Right hindlimb (tissue), 1 donor: ENCODE results near the gene UCP3.
"Not testable (repeated sequence)": the region's sequence is repeated elsewhere in the genome, so short reads cannot be mapped to it uniquely, and the experiment has no call there.

Source experiments
- DNase-seq: peaks from one replicate; pipeline ENCODE4 v3.0.0-alpha.2; 2018

UCP3 gene

DNA sequence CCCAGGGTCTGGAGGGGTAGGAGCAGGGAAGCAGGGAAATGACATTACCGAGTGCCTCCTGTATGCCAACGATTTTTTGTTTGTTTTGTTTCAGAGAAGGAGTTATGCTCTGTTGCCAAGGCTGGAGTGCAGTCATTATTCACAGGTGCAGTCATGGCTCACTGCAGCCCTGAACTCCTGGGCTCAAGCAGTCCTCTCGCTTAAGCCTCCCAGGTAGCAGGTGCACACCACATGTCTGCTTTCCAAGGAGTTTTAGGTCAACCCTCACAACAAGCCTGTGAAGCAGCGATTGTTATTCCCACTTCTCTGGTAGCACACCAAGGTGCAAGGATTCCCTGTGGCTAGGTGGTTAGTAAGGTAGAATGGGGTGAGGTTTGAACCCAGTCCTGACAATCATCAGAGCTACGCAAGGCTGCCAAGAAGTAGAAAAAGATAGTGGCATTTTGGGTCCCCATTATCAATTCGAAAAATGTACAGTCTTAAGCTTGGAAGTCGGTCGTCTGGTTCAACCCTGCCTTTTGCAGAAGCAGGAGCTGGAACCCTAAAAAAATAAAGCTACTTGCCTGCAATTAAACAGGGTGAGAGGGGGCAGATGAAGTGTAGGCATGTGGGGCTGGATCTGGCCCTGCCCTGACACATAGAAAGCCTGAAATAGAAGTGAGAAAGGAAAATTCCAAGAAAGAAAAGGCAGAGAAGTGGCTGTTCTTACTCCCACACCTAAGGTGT lies 9.1 kb downstream of the UCP3 start:
- DNase-seq = no peak

DNA sequence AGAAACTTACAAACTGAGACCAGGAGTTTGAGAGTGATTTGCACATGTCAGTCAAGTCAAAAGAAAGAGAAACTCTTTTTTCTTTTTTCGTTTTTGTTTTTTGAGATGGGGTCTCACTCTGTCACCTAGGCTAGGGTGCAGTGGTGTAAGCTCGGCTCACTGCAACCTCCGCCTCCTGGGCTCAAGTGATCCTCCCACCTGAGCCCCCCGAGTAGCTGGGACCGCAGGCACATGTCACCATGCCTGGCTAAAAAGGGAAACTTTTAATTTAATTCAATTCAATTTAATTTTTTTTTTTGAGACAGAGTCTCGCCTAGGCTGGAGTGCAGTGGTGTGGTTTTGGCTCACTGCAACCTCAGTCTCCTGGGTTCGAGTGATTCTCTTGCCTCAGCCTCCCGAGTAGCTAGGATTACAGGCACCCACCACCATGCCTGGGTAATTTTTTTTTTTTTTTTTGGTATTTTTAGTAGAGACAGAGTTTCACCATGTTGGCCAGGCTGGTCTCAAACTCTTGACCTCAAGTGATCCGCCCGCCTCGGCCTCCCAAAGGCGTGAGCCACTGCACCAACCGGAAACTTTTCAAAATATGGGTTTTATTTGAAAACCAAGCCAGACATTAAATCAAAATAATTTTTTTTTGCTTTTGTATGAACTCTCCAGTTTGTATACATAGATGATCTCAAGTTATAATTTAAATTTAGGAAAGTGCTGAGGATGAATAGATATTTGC lies 9.9 kb downstream of the UCP3 start:
- no peak for DNase-seq

DNA sequence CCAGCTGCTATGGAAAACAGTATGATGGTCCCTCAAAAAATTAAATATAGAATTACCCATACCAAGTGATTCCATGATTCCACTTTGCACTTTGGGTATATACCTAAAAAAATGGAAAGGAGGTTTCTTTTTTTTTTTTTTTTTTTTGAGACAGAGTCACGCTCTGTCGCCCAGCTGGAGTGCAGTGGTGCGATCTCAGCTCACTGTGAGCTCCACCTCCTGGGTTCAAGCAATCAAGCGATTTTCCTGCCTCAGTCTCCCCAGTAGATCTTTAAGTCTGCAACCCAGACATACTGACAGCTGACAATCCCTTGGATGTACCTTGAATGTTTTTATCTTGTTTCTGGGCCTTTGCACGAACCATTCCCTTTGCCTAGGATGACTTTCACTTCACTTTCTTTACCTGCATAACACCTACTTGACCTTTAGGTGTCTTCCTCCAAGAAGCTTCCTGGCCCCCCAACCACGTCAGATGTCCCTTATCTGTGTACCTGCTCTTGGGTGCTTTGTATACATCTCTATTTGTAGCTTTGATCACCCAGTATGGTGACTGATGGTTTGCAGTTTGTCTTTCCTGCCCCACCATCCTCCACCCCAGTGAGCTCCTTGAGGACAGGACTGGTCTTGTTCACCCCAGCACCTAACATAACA lies 11.6 kb downstream of the UCP3 start:
- no peak for DNase-seq

DNA sequence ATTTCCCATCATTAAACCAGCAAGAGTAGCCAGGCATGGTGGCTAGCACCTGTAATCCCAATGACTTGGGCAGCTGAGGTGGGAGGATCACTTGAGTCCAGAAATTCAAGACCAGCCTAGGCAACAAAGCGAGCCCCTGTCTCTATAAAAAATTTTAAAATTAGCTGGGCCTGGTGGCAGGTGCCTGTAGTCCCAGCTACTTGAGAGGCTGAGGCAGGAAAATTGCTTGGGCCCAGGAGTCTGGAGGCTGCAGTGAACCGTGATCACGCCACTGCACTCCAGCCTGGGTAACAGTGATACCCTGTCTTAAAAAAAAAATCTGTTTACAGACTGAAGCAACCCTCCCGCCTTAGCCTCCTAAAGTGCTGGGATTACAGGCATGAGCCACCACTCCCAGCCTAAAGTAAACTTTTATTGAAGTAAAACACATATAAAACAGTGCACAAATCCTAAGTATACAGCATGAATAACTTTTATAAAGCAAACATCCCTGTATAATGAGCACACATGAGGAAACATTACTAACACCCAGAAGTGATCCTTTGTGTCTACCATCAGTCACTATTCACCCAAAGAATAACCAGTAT lies 12.6 kb downstream of the UCP3 start:
- no peak for DNase-seq

DNA sequence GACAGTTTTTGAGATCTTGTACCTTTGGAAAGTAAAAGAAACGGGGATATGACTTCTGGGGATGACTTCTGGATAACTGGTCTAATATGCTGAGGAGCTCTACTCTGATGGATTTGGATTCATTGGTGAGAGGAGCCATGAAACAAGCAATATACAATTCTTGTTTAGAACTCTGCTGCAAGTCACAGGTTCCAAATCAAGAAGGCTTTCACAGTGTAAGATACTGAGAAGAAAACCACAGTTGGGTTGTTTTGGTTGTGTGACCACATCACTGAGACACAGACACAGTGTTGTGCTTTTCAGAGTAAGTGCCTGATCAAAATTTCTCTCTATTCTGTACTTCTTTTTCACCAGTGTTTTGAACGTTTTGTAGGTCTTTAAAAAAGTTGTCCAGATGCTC lies 13.2 kb downstream of the UCP3 start:
- DNase-seq = no peak

DNA sequence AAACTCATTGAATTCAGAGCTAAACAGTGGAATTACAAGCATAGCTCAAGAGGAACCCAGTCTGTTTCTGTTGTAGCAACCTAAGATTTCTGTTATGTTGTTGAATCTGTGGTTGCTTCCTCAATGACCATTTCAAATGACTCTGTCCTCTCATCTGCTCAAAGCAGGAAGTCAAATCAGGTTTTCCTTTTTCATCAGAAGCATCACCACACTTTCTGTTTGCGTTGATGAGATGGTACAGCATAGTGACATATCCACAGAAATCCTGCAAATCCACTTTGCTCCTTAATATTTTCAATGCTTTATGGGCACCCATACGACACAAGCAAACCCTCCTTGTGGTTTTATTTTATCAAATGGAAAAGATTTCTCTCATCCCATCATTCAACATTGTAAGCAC lies 13.6 kb downstream of the UCP3 start:
- no peak for DNase-seq

DNA sequence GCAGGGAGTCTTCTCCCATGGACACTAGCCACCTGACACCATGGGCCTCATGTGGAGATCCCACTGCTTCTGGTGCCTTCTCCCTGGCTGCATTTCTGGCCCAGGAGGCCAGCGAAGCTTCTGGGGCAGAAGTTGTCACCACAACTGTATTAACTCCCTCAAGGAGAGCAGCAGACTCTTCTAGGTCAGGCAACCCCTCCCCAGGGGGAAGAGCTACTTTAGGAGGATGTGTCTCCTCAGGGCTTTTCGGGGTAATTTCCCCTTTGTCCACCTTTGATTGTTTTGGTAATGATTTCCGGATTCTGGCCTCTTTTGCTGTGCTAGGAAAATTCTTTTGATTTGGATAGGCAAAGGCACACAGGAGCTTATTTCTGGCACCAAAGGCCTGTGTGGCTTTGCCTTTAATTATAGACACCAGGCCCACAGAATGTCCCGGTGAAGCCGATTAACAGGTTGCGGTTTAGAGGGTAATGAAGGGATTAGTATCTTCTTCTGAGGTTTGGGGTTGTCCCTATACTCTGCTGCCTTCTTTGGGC lies 17.3 kb downstream of the UCP3 start:
- DNase-seq = no peak

DNA sequence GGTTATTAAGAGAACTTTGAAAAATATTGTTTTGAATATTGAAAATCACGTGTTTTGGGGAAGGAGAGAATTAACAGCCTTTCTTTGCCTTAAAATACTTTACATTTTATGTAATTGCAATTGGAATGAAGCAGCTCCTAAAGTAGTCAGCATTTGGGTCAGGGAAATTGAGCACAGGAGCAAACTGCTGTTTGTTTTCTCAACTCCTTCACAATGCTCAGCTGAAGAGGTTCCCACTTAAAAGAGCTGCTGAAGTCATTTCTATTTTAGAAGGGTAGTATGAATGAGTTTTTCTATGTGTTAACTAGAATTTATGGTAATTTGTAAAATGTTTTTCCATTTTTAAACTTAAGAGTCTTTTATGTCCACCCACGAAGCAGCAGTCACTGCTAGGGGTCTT lies 18.2 kb downstream of the UCP3 start:
- DNase-seq = no peak

DNA sequence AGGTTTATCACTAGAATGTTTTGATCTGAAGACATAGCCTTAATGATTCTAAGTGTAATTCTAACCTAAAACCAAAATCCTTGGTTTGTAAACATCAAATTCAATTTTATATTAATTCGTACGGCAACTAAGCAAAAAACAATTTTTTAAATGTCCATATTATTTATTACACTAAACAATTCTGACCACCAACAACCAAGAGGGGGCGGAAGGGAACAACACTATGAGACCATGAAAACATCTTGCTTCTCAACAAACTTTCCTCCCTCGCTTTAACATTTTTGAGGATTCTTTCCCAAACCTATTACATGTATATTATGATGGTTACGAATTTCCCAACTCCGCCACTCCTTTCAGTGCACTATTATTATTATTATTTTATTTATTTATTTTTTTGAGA lies 19.7 kb downstream of the UCP3 start:
- DNase-seq = no peak

DNA sequence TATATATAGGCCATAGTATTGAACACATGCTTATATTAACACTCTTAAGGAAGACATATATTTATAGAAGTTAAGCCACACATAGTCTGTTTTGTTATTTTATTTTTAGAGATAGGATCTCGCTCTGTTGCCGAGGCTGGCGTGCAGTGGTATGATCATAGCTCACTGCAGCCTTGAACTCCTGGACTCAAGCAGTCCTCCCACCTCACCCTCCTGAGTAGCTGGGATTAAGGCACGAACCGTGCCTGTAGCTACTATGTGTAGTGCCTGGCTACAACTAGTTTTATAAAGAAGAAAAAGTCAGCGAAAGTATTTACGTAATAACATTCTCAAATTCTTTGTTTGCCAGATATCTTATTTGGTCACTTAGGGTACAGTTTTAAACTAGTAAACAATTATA lies 20.7 kb downstream of the UCP3 start:
- DNase-seq = no peak

DNA sequence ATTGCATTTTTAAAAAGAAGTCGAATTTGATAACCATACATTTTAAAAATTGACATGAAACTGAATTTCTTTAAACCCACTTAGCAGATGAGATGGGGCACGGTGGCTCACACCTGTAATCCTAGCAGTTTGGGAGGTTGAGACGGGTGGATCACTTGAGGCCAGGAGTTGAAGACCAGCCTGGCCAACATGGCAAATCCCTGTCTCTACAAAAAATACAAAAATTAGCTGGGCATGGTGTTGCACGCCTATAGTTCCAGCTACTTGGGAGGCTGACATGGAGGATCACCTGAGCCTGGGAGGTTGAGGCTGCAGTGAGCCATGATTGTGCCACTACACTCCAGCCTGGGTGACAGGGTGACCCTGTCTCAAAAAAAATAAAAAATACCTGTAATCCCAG lies 23.2 kb downstream of the UCP3 start:
- not testable (repeated sequence) for DNase-seq

DNA sequence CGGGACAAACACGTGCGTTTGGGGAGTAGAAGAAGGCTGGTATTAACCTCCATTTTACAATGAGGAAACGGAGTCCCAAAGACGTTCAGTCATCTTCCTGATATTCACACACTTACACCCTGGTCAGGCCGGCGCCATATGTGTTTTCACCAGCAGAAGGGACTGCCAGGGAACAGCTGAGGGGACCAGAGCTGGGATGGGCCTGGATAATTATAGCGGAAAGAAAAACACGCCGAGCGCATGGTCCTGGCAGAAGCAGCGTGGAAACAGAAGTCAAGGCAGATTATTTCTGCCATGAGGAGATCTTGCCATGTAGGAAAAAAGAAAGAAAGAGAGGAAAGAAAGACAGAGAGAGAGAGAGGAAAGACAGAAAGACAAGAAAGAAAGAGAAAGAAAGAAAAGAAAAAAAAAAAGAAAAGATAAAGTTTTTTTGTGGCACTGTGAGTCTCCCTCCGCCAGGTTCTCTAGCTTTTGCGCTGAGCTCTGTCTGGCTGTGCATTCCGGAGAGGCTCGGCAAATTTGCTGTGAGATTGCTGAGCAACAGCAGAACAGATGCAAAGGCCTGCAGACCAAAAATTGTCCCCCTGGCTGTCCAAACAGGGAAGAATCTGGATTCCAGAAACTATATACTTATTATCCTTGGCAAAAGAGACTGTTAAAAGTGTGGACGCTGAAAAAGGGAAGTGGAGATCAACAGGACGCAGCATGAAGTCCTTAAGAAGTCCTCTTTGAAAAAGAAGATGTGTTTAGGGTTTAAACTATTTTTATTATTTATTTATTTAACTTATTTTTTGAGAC lies 24.9 kb downstream of the UCP3 start:
- peak; percentile 60 for DNase-seq

DNA sequence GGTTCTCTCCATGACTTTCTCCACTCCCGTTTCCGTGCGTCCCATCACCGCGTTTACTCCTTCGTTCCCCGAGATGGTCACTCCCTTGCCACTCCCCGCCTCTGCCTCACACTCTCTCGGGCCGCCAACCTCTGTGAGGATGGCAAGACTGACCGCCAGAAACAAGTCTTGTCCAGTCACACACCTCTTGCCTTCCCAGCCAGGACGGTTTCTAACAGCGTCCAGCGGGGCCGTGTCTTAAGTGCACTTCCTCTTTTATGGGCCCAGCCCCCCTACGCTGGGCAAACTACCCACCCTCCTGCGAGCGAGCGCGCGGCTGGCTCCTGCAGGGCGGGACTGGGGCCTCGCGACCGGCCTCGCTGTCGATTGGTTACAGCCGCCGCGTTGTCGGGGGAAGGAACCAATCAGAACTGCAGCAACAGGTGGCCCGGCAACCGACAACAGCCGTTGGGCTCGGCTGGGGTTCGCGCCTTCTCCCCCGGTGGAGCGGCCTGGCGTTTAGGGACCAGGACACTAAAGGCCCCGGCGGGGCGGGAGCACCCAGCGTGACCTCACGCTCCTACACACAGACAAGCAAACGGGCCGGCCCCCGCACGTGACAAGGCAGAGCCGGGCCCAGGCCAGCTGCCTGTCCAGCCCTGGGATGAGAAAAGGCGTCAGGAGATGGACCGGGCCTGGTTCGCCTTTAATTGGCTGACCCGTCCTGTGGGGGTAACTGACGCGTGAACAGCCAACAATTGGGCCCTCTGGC lies 25.7 kb downstream of the UCP3 start:
- peak; percentile 93 for DNase-seq

DNA sequence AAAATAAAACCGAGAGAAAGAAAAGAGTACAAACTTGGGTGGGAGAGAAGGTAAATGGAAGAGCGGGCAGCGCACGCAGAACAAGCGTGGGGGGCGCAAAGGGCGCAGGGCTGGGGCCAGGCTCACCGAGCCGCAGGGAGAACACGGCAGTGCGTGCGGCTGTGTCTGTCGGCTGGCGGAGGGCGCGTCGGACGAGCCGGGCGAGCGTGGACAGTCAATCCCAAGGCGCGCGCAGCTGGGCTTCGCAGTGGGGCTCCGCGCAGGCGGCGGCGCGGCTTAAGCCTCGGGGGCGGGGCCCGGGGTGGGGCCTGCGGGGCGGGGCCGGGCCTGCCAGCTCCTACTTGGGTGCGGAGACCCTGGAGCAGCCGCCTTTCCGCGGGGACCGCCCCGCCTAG lies 26.3 kb downstream of the UCP3 start, which contains the start of gene UCP2:
Gene UCP2 (minus strand): TSS at position 249 of the 395 bp plus-strand sequence. CDS start 4,465 bp downstream, outside the sequence.
- peak; percentile 87 for DNase-seq

DNA sequence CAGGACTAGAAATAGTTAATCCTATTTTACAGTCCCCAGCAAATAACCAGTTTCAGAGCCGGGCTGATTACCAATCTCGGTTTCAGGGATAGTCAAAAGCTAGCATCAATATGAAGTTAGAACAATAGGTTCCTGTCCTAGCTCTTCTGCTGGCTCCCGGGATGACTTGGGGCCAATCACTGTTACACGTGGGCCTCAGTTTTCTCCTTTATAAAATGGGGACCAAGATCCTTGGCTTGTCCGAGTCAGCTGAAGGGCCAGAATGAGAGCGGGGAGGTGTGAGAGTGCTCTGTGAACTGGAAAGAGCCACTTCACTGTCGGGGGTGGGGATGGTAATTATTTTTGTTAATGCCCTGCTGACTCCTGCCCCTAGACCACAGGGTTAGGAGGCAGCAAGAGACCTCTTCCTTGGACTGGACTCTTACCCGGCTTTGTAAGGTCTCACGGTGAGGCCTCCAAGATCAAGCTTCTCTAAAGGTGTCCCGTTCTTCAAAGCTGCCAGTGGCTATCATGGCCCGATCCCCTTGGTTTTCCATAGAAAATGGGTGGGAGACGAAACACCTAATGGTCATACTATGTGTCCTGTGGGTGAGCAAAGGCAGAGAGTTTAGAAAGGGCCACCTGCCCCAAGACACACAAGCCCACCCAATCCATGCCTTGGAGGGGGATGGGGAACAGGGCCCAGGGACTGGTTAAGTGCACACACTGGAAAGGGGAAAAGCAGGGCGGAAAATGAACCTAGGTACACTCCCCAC lies 27.7 kb downstream of the UCP3 start:
- DNase-seq = no peak

DNA sequence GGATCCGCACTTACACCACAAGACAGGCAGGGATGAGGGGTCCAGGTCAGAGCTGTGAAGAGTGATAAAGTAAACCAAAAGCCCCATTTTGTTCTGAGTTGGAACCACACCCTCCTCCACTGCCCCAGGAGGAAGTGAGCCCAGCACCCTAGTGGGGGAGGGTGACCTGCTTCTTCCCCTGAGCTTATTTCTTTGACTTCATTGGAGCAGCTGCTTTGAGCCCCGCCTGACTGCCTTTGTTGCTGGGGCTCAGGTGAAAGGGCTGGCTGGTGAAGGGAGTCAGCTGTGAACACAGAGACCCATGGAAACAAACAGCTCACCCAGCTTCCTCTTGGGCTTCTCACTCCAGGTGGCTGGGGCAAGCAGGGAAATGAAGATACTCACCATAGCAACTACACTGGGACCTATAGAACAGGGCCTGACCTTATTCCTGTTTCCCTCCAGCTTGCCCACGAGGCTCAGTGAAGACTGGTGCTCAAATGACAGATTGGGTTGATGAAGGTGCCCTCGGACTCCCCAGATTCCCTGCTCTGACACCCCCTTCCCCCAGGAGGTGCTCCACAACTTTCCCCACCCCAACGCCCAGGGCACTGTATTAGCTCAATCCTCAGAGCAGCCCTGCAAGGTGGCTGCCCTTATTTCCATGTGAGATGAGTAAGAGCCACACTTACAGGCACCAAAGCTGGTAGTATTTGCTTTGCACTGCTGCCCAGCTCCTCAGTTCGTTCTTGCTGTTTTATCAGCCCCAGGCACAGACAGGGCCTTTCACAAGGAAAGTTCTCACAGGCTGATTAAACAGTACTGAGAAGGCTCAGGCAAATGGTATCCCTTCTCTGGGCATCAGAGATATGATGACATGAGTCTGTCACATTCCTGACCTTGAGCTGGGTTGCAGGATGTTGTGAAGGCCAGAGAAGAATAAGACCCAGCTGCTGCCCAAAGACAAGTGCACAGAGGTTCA lies 28.6 kb downstream of the UCP3 start:
- DNase-seq = no peak

DNA sequence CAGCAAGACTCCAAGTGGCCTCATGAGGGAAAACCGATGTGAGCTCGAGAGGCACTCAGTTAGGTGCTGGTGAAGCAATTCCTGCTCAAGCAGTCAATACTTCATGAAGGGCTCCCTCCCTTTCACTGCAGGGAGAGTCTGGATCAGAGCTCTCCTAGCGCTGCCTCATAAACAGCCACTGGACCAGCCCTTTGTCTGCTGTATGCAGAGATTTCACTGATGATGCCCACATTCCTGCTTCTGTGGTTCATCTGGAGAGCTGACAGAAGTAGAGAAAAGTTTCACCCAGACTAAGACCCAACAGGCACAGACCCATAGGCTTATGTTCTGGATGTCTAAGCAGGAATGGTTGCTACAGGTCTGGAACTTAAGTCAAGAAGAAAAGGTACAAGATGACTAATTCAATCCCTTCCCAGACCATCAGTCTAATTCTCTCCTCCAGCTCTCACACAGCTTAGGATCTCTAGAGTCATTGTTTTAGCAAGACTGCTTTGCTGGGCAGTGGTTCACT lies 30.3 kb downstream of the UCP3 start:
- DNase-seq = no peak

DNA sequence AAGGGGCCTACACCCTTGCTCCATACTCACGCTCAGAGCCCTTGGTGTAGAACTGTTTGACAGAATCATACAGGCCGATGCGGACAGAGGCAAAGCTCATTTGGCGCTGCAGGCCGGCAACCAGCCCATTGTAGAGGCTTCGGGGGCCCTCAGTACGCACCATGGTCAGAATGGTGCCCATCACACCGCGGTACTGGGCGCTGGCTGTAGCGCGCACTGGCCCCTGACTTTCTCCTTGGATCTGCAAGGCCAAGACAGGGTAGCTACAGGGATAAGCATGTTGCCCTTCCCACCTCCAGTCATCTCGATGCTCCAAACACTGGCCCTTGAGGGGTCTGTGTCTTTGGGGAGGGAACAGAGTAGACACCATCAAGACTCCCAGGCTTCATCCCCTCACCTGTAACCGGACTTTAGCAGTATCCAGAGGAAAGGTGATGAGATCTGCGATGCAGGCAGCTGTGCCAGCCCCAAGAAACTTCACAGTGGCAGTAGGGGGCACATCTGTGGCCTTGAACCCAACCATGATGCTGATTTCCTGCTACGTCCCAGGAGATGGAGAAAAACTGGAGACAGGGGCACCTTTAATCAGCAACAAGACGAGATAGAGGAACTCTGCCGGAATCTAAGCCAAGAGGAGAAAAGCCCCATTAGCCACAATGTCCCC lies 30.9 kb downstream of the UCP3 start:
- DNase-seq = no peak
